ENCODE data around the gene PDGFRB.

PDGFRB gene

DNA sequence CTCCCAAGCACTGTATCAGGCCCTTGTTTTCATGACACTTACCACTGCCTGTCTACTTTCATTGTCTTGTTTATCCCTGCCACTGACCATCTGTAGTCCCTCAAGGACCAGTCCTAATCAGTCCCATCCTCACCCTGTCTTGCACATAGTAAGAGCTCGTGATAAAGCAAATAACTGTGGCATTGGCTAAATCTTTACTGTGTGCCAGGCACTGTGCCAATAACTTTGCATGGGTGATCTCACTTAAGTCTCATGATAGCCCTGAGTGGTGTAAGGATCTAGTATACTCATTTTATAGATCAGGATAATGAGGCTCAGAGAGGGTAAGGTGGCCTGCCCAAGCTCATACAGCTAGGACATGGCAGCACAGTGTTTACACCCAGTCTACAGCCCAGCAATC lies 16.5 kb upstream of the PDGFRB start:
- Histone ChIP-seq H3K27me3 (ENCODE audit: control insufficient read depth, insufficient read depth, low read length) (peaks cover 61% of the 10 kb centered on the region), H3K36me3 (ENCODE audit: control insufficient read depth, low read depth, low read length) (no peaks in the 10 kb centered on the region), H3K4me1 (ENCODE audit: control insufficient read depth, low read depth, low read length) (peaks cover 4% of the 10 kb centered on the region), H3K4me3 (ENCODE audit: low read length) (no peak overlapping the region), H3K9ac (ENCODE audit: low read length) (no peak overlapping the region), H3K27ac (ENCODE audit: low read length) (no peak overlapping the region), H3K9me3 (ENCODE audit: control insufficient read depth, low read depth, low read length) (no peaks in the 10 kb centered on the region)

DNA sequence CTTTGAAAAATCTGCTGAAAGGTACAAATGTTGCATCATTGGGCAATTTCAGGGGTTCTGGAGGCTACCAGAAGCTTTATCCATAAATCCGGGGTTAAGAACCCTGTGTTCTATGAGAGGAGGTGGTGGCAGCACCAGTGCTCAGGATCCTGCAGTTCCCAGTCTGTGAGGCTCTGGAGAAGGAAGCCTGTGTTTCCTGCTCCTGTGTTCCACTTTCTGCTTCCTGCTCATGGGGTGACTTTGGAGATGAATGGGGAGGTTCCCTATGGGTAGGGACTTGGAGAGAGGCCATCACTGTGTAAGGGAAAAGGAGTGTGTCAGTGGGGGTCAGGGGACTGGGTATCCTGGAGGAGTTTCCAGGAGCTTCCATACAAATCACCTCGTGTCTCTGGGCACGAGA lies 13.2 kb upstream of the PDGFRB start:
- H3K27me3 ChIP-seq (ENCODE audit: control insufficient read depth, insufficient read depth, low read length) = peaks cover 90% of the 10 kb centered on the region
- H3K9ac ChIP-seq (ENCODE audit: low read length) = no peak overlapping the region
- H3K9me3 ChIP-seq (ENCODE audit: control insufficient read depth, low read depth, low read length) = no peaks in the 10 kb centered on the region
- peaks cover 4% of the 10 kb centered on the region for H3K4me1 ChIP-seq (ENCODE audit: control insufficient read depth, low read depth, low read length)
- H3K4me3 ChIP-seq (ENCODE audit: low read length) = no peak overlapping the region
- H3K36me3 ChIP-seq (ENCODE audit: control insufficient read depth, low read depth, low read length) = no peaks in the 10 kb centered on the region
- H3K27ac ChIP-seq (ENCODE audit: low read length) = no peak overlapping the region

DNA sequence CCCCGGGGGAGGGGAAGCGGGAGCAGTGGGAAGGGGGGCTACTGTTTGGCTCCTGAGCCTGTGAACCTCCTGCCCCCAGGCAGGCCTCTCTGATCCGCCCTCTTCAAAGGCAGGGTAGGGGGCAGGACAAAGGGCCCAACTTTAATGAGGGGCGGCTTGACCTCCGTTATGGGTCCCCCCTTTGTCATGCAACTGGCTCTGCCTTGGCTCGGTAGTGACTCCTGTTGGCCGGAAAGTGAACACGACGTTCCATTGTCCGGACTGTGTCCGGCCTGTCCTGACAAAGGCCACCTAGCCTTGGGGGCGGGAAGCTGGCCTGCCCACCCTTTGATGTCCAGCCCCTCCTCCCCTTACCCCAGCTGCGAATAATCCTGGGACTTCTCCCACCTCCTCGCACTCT lies 12.3 kb upstream of the PDGFRB start:
- H3K4me1 ChIP-seq (ENCODE audit: control insufficient read depth, low read depth, low read length) = peaks cover 4% of the 10 kb centered on the region
- no peaks in the 10 kb centered on the region for H3K36me3 ChIP-seq (ENCODE audit: control insufficient read depth, low read depth, low read length)
- no peak overlapping the region for H3K27ac ChIP-seq (ENCODE audit: low read length)
- peaks cover 92% of the 10 kb centered on the region for H3K27me3 ChIP-seq (ENCODE audit: control insufficient read depth, insufficient read depth, low read length)
- no peak overlapping the region for H3K4me3 ChIP-seq (ENCODE audit: low read length)
- no peak overlapping the region for H3K9ac ChIP-seq (ENCODE audit: low read length)
- no peaks in the 10 kb centered on the region for H3K9me3 ChIP-seq (ENCODE audit: control insufficient read depth, low read depth, low read length)

DNA sequence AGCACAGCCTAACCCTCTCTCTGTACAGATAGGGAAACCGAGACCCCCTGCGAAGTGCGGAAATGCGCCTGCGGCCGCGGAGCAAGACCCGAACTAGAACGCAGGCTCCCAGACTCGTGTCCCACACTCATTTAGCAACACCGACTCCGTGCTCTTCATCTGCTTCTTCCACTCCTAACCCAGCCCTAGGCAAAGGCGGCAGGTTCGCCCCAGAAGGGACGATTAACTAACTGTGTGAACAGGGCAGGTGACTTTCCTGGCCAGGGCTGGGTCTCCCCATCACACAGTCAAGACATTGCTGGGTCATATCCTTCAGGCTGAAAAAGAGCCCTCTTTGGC lies 11.8 kb upstream of the PDGFRB start:
- Histone ChIP-seq H3K9me3 (ENCODE audit: control insufficient read depth, low read depth, low read length) (no peaks in the 10 kb centered on the region), H3K27me3 (ENCODE audit: control insufficient read depth, insufficient read depth, low read length) (peaks cover 92% of the 10 kb centered on the region), H3K9ac (ENCODE audit: low read length) (no peak overlapping the region), H3K4me3 (ENCODE audit: low read length) (no peak overlapping the region), H3K36me3 (ENCODE audit: control insufficient read depth, low read depth, low read length) (no peaks in the 10 kb centered on the region), H3K4me1 (ENCODE audit: control insufficient read depth, low read depth, low read length) (peaks cover 4% of the 10 kb centered on the region), H3K27ac (ENCODE audit: low read length) (no peak overlapping the region)

DNA sequence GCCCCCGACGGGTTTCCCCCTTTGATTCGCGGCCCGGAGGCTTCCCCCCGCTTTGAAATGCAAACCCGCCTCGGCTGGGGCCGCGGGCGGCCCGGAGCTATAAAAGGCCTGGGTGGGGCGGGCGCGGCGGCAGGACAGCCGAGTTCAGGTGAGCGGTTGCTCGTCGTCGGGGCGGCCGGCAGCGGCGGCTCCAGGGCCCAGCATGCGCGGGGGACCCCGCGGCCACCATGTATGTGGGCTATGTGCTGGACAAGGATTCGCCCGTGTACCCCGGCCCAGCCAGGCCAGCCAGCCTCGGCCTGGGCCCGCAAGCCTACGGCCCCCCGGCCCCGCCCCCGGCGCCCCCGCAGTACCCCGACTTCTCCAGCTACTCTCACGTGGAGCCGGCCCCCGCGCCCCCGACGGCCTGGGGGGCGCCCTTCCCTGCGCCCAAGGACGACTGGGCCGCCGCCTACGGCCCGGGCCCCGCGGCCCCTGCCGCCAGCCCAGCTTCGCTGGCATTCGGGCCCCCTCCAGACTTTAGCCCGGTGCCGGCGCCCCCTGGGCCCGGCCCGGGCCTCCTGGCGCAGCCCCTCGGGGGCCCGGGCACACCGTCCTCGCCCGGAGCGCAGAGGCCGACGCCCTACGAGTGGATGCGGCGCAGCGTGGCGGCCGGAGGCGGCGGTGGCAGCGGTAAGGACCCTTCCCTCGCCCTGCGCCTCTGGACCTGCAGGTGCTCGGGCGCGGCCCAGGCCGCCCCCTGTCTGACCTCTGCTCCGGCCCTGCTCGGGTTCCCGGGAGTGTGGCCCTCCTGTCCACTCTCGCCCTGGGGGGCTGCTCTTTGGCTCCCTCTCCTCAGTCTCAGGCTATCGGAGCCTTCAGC lies 11.2 kb upstream of the PDGFRB start, which contains the start of gene CDX1:
Gene CDX1 (plus strand): TSS at position 129 of the 862 bp plus-strand sequence. CDS start 99 bp downstream, at position 228.
- H3K36me3 ChIP-seq (ENCODE audit: control insufficient read depth, low read depth, low read length) = no peaks in the 10 kb centered on the region
- no peaks in the 10 kb centered on the region for H3K9me3 ChIP-seq (ENCODE audit: control insufficient read depth, low read depth, low read length)
- no peak within 1 kb of the TSS for H3K9ac ChIP-seq (ENCODE audit: low read length)
- H3K27ac ChIP-seq (ENCODE audit: low read length) = no peak within 1 kb of the TSS
- H3K4me3 ChIP-seq (ENCODE audit: low read length) = no peak within 1 kb of the TSS
- peaks cover 4% of the 10 kb centered on the region for H3K4me1 ChIP-seq (ENCODE audit: control insufficient read depth, low read depth, low read length)
- H3K27me3 ChIP-seq (ENCODE audit: control insufficient read depth, insufficient read depth, low read length) = peaks cover 91% of the 10 kb centered on the region

DNA sequence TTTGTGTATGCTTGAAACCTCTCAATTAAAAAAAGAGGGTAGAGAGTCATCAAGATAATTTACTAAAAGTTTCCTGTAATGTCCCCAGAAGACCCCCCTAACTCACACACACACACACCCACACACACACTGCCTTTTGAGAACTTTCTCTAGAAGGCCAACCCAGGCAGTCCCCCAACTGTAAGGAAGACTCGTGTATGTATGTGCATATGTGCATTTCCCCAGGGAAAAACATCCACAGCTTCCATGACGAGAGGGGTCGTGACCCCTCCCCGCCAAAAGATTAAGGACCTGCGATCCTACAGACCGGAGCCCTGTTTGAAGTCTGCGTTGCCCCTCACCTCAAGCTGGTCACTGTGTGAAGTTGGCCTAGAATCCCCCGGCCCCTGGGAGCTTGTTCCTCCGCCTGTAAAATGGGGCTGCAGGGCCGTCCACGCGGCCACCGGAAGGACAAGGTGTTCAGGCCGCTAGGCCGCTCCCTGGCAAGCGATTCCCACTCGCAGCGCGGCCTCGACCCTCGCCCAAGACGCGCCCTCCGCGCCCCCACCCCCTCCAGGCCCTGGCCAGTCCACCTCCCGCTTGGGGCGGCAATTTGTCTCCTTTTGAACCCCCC lies 10.5 kb upstream of the PDGFRB start:
- H3K9ac ChIP-seq (ENCODE audit: low read length) = no peak overlapping the region
- no peak overlapping the region for H3K27ac ChIP-seq (ENCODE audit: low read length)
- H3K4me1 ChIP-seq (ENCODE audit: control insufficient read depth, low read depth, low read length) = peaks cover 7% of the 10 kb centered on the region
- H3K9me3 ChIP-seq (ENCODE audit: control insufficient read depth, low read depth, low read length) = no peaks in the 10 kb centered on the region
- H3K27me3 ChIP-seq (ENCODE audit: control insufficient read depth, insufficient read depth, low read length) = peaks cover 85% of the 10 kb centered on the region
- no peaks in the 10 kb centered on the region for H3K36me3 ChIP-seq (ENCODE audit: control insufficient read depth, low read depth, low read length)
- no peak overlapping the region for H3K4me3 ChIP-seq (ENCODE audit: low read length)

DNA sequence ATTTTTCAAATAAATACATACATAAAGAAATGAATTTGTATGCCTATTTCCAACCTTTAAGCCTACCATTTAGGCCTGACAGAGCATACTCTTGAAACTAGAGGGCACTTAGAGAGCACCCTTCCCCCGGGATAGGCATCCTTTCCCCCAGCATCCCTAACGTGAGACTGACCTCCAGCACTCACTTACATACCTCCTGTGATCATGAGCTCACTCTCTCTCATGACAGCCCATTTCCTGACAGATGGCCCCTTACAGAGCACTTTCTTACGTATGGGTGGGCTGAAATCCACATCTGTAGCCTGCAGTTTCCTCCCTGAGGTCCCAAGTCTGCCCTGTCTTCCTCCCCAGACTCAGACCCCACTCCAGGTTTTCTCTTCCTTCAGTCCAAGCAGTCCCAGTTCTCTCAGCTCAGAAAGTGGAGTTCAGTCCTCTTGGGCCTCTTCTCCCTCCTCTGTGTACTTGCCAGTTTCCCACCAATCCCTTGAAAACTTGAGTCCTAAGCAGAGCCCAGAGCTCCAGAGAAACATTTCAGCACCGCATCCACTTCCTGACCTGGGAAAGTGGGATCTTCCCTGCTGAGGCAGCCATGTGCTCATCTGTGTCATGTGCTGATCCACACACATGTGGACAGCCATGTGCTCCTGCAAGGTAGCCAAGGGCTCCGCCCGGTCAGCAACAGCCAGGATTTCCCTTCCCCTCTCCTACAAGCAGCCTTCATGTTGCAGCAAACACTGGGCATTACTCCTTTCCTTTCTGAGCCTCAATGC lies 8.8 kb upstream of the PDGFRB start:
- peaks cover 68% of the 10 kb centered on the region for H3K27me3 ChIP-seq (ENCODE audit: control insufficient read depth, insufficient read depth, low read length)
- H3K9ac ChIP-seq (ENCODE audit: low read length) = no peak overlapping the region

DNA sequence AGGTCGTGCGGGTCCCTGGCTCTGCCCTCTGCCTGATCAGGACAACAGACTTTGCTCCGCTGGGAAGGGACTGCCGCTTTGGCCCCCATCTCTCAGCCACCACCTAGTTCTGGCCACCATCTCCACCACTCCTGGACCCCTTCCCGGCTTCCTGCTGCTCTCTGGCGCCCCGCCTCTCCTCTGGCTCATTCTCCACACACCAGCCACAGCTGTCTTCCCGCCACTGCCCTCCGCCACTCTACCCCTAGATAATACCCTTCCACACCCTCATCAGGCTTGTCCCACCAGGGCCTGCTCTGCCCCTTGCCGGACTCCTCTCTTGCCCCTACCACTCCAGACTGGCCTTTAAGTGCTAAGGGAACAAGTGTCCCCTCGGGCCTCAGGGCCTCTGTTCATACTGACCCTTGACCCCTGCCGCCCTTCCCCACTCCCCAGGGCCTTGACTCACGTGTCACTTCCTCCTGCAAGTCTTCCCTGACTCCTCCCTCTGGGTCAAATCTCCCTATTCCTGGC lies 8.0 kb upstream of the PDGFRB start:
- Histone ChIP-seq H3K36me3 (ENCODE audit: control insufficient read depth, low read depth, low read length) (no peaks in the 10 kb centered on the region), H3K9ac (ENCODE audit: low read length) (no peak overlapping the region), H3K9me3 (ENCODE audit: control insufficient read depth, low read depth, low read length) (no peaks in the 10 kb centered on the region), H3K27me3 (ENCODE audit: control insufficient read depth, insufficient read depth, low read length) (peaks cover 60% of the 10 kb centered on the region), H3K27ac (ENCODE audit: low read length) (no peak overlapping the region), H3K4me3 (ENCODE audit: low read length) (no peak overlapping the region), H3K4me1 (ENCODE audit: control insufficient read depth, low read depth, low read length) (peaks cover 7% of the 10 kb centered on the region)

More for the DNA sequence above, 8.8 kb upstream of the PDGFRB start:
- Histone ChIP-seq H3K36me3 (ENCODE audit: control insufficient read depth, low read depth, low read length) (no peaks in the 10 kb centered on the region), H3K4me1 (ENCODE audit: control insufficient read depth, low read depth, low read length) (peaks cover 7% of the 10 kb centered on the region), H3K27ac (ENCODE audit: low read length) (no peak overlapping the region), H3K9me3 (ENCODE audit: control insufficient read depth, low read depth, low read length) (no peaks in the 10 kb centered on the region), H3K4me3 (ENCODE audit: low read length) (no peak overlapping the region)

DNA sequence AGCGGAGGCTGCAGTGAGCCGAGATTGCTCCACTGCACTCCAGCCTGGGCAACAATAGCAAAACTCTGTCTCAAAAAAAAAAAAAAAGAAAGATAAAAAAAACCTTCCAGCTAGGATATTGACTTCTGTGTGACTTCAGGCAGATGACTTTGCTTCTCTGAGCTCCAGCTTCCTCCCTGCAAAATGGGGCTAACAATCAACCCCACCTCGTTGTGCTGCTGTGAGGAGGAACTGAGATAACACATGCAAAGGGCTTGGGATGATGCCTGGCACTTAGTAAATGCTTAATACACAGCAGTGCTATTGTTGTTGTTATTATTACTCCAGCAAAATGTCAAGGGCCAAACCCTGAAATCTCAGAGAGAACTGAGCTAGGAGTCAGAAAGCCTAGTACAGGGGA lies 7.4 kb upstream of the PDGFRB start:
- Histone ChIP-seq H3K4me3 (ENCODE audit: low read length) (no peak overlapping the region), H3K27ac (ENCODE audit: low read length) (no peak overlapping the region), H3K4me1 (ENCODE audit: control insufficient read depth, low read depth, low read length) (peaks cover 7% of the 10 kb centered on the region), H3K36me3 (ENCODE audit: control insufficient read depth, low read depth, low read length) (no peaks in the 10 kb centered on the region), H3K9ac (ENCODE audit: low read length) (no peak overlapping the region), H3K27me3 (ENCODE audit: control insufficient read depth, insufficient read depth, low read length) (peaks cover 54% of the 10 kb centered on the region), H3K9me3 (ENCODE audit: control insufficient read depth, low read depth, low read length) (no peaks in the 10 kb centered on the region)

DNA sequence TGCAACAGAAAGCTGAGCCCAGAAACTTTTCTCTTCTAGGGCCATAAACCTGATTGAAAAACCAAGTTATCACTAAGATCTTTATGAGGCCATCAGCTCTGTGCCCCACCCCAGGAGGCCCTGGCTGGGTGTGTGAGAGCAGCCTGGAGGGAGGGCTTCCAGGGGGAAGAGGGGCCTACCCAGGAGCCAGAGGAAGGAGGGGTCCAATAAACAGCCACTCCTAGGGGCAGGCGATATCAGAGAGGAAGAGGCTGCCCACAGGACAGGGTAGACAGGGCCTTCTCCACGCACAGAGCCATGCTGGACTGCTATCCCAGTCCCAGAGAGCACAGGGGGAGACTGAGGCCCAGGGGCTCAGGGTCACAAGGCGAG lies 6.5 kb upstream of the PDGFRB start:
- no peaks in the 10 kb centered on the region for H3K36me3 ChIP-seq (ENCODE audit: control insufficient read depth, low read depth, low read length)
- no peak overlapping the region for H3K9ac ChIP-seq (ENCODE audit: low read length)
- H3K4me1 ChIP-seq (ENCODE audit: control insufficient read depth, low read depth, low read length) = peaks cover 3% of the 10 kb centered on the region
- no peaks in the 10 kb centered on the region for H3K9me3 ChIP-seq (ENCODE audit: control insufficient read depth, low read depth, low read length)
- no peak overlapping the region for H3K4me3 ChIP-seq (ENCODE audit: low read length)
- H3K27ac ChIP-seq (ENCODE audit: low read length) = no peak overlapping the region
- H3K27me3 ChIP-seq (ENCODE audit: control insufficient read depth, insufficient read depth, low read length) = peaks cover 45% of the 10 kb centered on the region

DNA sequence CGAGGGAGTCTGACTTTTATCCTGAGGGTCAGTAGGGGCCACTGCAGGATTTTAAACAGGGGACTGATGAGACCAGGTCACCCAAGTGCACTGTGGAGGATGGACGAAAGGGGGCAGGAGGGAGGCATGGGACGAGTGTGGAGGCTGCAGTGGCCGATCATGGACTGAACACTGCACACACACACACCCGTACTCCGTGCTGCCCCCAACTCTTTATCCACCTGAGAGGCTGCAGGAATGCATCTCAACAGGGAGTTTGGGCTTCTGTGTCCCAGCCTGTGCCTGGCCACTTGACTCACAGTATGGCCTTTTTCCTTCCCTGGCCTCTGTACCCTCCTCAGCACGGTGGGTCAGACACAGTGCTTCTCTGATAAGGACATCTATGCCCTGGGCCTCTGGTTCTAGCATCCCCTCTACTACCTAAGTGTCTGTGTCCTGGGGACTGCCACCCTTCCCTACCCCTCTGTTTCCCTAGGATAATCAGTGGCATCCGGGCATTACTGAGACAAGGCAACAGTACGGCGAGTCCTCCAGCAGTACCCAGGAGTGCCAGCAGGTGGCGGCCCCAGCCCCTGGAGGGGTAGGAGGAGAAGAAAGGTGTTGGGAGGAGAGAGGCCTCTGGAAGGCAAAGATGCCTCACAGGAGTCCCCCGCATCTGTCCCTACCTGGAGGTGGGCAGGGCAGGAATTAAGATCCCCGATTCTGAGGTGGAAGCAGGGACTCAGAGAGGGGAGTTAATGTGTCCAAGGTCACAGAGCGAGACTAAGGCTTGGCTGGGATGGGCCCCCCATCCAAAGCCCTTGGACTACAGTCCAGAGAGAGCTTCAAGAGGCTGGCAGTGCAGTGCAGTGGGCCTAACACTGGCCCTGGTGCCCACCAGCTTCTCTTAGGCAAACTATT lies 5.8 kb upstream of the PDGFRB start:
- Histone ChIP-seq H3K4me3 (ENCODE audit: low read length) (peak overlapping the region; percentile 8), H3K27ac (ENCODE audit: low read length) (no peak overlapping the region), H3K27me3 (ENCODE audit: control insufficient read depth, insufficient read depth, low read length) (peaks cover 41% of the 10 kb centered on the region), H3K9me3 (ENCODE audit: control insufficient read depth, low read depth, low read length) (no peaks in the 10 kb centered on the region), H3K9ac (ENCODE audit: low read length) (no peak overlapping the region), H3K36me3 (ENCODE audit: control insufficient read depth, low read depth, low read length) (no peaks in the 10 kb centered on the region), H3K4me1 (ENCODE audit: control insufficient read depth, low read depth, low read length) (peaks cover 3% of the 10 kb centered on the region)

All from iPS-18a (cell line).